ENCODE data around the gene DNAH2. TPM values are rescaled to one million over a fixed set of nuclear protein-coding genes. Genes with fewer than 3 reads are reported as not detected.

Gene DNAH2
- polyA plus RNA-seq, 2 of the 4 experiments (the other 2 are of a cell fraction), result 0.01 to 0.08 TPM

- DNase-seq (ENCODE audit: low read depth in 1 of 2, low spot score in 1 of 2) (no peak), ATAC-seq (no peak), FAIRE-seq (no peak)
- Histone ChIP-seq H3K4me2 (no peak overlapping the region), H3K9me3 (no peaks in the 10 kb centered on the region), H3K4me1 (peaks cover 21% of the 10 kb centered on the region), H3K4me3 (no peak overlapping the region), H3K27ac (no peak overlapping the region)
- ChIA-PET CTCF (interaction anchor here (1.7 kb wide), 1 partner anchor 12 kb away, joined by 7 read pairs; no protein-coding TSS in a partner anchor), POLR2A (no interaction called here)
- WGBS (ENCODE audit: missing lambda C conversion rate), result 67% methylated on average over 9 of the region's 9 CpGs
- TF ChIP-seq, protein P1, sequence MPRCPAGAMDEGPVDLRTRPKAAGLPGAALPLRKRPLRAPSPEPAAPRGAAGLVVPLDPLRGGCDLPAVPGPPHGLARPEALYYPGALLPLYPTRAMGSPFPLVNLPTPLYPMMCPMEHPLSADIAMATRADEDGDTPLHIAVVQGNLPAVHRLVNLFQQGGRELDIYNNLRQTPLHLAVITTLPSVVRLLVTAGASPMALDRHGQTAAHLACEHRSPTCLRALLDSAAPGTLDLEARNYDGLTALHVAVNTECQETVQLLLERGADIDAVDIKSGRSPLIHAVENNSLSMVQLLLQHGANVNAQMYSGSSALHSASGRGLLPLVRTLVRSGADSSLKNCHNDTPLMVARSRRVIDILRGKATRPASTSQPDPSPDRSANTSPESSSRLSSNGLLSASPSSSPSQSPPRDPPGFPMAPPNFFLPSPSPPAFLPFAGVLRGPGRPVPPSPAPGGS (IDR thresholded peaks at IDR 0.05), result no peak
- TF ChIP-seq ZC3H11A (IDR thresholded peaks at IDR 0.05), result no peak
- TF ChIP-seq MAFK (IDR thresholded peaks at IDR 0.05; ENCODE audit: partially characterized antibody), result no peak
These were observed 2.1 kb downstream of the DNAH2 start for GRCh38 chr17:7719661-7720060.

DNA sequence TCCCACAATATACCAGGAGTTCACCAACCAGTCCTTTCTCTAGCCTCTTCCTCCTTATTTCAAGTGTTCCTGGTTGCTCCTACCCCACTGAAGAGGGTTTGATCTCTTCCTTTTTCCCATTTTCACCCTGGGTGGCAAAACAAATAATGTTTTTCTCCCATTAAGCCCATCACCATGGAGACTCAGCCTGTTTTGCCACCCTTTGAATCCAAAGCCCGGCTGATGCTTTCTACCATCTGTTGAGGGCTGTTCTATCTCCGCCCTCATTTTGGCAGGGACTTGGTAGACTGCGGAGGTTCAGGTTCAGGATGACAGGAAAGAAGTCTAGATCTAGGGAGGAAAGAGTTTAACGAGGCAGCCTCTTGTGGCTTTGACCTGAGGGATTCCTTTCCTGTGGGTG lies 2.6 kb downstream of the DNAH2 start:
- ATAC-seq, result no peak
- no peak overlapping the region for H3K4me2 ChIP-seq
- peaks cover 21% of the 10 kb centered on the region for H3K4me1 ChIP-seq
- FAIRE-seq, result no peak
- H3K9me3 ChIP-seq, result no peaks in the 10 kb centered on the region
- H3K27ac ChIP-seq, result no peak overlapping the region
- 28% methylated on average over 4 of the region's 4 CpGs for WGBS (ENCODE audit: missing lambda C conversion rate)
- TF ChIP-seq MAX (IDR thresholded peaks at IDR 0.05) (no peak), ZC3H11A (IDR thresholded peaks at IDR 0.05) (no peak), HOXB13 (CRISPR knock-in tag; IDR thresholded peaks at IDR 0.05; ENCODE audit: low read depth) (no peak), CHD4 (IDR thresholded peaks at IDR 0.05; ENCODE audit: borderline replicate concordance) (no peak), ZSCAN20 (CRISPR knock-in tag; IDR thresholded peaks at IDR 0.05) (no peak), KDM5A (IDR thresholded peaks at IDR 0.05) (no peak), FOSL2 (IDR thresholded peaks at IDR 0.05) (no peak), FOSL2 (CRISPR knock-in tag; IDR thresholded peaks at IDR 0.05) (no peak), BHLHE40 (IDR thresholded peaks at IDR 0.05; ENCODE audit: low read depth, low read length) (no peak), HDAC2 (IDR thresholded peaks at IDR 0.05) (no peak), ZNF302 (CRISPR knock-in tag; IDR thresholded peaks at IDR 0.05) (no peak), POLR2AphosphoS2 (conservative IDR thresholded peaks at IDR 0.05; ENCODE audit: low read length) (no peak), USF2 (IDR thresholded peaks at IDR 0.05) (no peak), KDM1A (IDR thresholded peaks at IDR 0.05; ENCODE audit: low read depth) (no peak), SREBF2 (IDR thresholded peaks at IDR 0.05) (no peak), SMC3 (IDR thresholded peaks at IDR 0.05) (no peak), NFE2L2 (conservative IDR thresholded peaks at IDR 0.05; ENCODE audit: low read length) (no peak), MAFK (IDR thresholded peaks at IDR 0.05; ENCODE audit: partially characterized antibody) (no peak)
- TF ChIP-seq, protein P2, sequence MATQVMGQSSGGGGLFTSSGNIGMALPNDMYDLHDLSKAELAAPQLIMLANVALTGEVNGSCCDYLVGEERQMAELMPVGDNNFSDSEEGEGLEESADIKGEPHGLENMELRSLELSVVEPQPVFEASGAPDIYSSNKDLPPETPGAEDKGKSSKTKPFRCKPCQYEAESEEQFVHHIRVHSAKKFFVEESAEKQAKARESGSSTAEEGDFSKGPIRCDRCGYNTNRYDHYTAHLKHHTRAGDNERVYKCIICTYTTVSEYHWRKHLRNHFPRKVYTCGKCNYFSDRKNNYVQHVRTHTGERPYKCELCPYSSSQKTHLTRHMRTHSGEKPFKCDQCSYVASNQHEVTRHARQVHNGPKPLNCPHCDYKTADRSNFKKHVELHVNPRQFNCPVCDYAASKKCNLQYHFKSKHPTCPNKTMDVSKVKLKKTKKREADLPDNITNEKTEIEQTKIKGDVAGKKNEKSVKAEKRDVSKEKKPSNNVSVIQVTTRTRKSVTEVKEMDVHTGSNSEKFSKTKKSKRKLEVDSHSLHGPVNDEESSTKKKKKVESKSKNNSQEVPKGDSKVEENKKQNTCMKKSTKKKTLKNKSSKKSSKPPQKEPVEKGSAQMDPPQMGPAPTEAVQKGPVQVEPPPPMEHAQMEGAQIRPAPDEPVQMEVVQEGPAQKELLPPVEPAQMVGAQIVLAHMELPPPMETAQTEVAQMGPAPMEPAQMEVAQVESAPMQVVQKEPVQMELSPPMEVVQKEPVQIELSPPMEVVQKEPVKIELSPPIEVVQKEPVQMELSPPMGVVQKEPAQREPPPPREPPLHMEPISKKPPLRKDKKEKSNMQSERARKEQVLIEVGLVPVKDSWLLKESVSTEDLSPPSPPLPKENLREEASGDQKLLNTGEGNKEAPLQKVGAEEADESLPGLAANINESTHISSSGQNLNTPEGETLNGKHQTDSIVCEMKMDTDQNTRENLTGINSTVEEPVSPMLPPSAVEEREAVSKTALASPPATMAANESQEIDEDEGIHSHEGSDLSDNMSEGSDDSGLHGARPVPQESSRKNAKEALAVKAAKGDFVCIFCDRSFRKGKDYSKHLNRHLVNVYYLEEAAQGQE (IDR thresholded peaks at IDR 0.05), result no peak
- TF ChIP-seq, protein P3, sequence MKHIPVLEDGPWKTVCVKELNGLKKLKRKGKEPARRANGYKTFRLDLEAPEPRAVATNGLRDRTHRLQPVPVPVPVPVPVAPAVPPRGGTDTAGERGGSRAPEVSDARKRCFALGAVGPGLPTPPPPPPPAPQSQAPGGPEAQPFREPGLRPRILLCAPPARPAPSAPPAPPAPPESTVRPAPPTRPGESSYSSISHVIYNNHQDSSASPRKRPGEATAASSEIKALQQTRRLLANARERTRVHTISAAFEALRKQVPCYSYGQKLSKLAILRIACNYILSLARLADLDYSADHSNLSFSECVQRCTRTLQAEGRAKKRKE (CRISPR knock-in tag; IDR thresholded peaks at IDR 0.05; ENCODE audit: low read depth), result no peak
- ChIA-PET POLR2A (no interaction called here), CTCF (interaction anchor here (0.6 to 1.8 kb wide), 5 partner anchors 9 to 159 kb away, joined by 3 to 7 read pairs (median 4); partner anchors contain the start of gene SENP3)
- no peak for DNase-seq (ENCODE audit: low read depth in 1 of 2, low spot score in 1 of 2)
- H3K4me3 ChIP-seq, result no peak overlapping the region

Data from A549 (cell line).